Measurements from ENCODE around the gene RCAN2. TPM values are rescaled to one million over a fixed set of nuclear protein-coding genes. Genes with fewer than 3 reads are reported as not detected.

The RCAN2 gene
- total RNA-seq, 1 experiment from 2014 or later = 4.7 TPM

- Histone ChIP-seq H3K4me2 (ENCODE audit: low read depth, low read length, poor library complexity, severe bottlenecking) (no peak overlapping the region), H2AFZ (ENCODE audit: low read length) (no peak overlapping the region), H3K36me3 (ENCODE audit: insufficient read depth, low read length) (no peaks in the 10 kb centered on the region), H4K20me1 (ENCODE audit: insufficient read depth, low read depth, low read length) (no peaks in the 10 kb centered on the region), H3K9ac (ENCODE audit: low read length) (no peak overlapping the region), H3K4me1 (ENCODE audit: low read length) (no peaks in the 10 kb centered on the region), H3K27ac (ENCODE audit: low read length) (no peak overlapping the region), H3K79me2 (ENCODE audit: low read length) (no peaks in the 10 kb centered on the region), H3K4me3 (ENCODE audit: low read length) (no peak overlapping the region), H3K9me3 (ENCODE audit: low read length) (no peaks in the 10 kb centered on the region), H3K27me3 (ENCODE audit: low read length) (no peaks in the 10 kb centered on the region), H3K9me2 (replicated peaks; ENCODE audit: insufficient read depth, low read length) (no peaks in the 10 kb centered on the region)
- DNase-seq = no peak
Observed at GRCh38 chr6:46269447-46270229, 221.6 kb downstream of the RCAN2 start.

- H3K9me2 ChIP-seq (replicated peaks; ENCODE audit: insufficient read depth, low read length) = no peaks in the 10 kb centered on the region
- no peaks in the 10 kb centered on the region for H4K20me1 ChIP-seq (ENCODE audit: insufficient read depth, low read depth, low read length)
- H3K4me1 ChIP-seq (ENCODE audit: low read length) = no peaks in the 10 kb centered on the region
- no peaks in the 10 kb centered on the region for H3K27me3 ChIP-seq (ENCODE audit: low read length)
- no peaks in the 10 kb centered on the region for H3K9me3 ChIP-seq (ENCODE audit: low read length)
- DNase-seq = no peak
- H3K9ac ChIP-seq (ENCODE audit: low read length) = no peak overlapping the region
- H2AFZ ChIP-seq (ENCODE audit: low read length) = no peak overlapping the region
- no peak overlapping the region for H3K4me2 ChIP-seq (ENCODE audit: low read depth, low read length, poor library complexity, severe bottlenecking)
- no peak overlapping the region for H3K27ac ChIP-seq (ENCODE audit: low read length)
- H3K79me2 ChIP-seq (ENCODE audit: low read length) = no peaks in the 10 kb centered on the region
- no peak overlapping the region for H3K4me3 ChIP-seq (ENCODE audit: low read length)
- H3K36me3 ChIP-seq (ENCODE audit: insufficient read depth, low read length) = no peaks in the 10 kb centered on the region
Observed at GRCh38 chr6:46267515-46267914, 223.7 kb downstream of the RCAN2 start.

GRCh38 chr6:46265373-46265772 lies 225.9 kb downstream of the RCAN2 start:
- Histone ChIP-seq H3K9me3 (ENCODE audit: low read length) (no peaks in the 10 kb centered on the region), H3K9ac (ENCODE audit: low read length) (no peak overlapping the region), H3K79me2 (ENCODE audit: low read length) (no peaks in the 10 kb centered on the region), H3K4me3 (ENCODE audit: low read length) (no peak overlapping the region), H3K36me3 (ENCODE audit: insufficient read depth, low read length) (no peaks in the 10 kb centered on the region), H3K27ac (ENCODE audit: low read length) (no peak overlapping the region), H3K9me2 (replicated peaks; ENCODE audit: insufficient read depth, low read length) (no peaks in the 10 kb centered on the region), H4K20me1 (ENCODE audit: insufficient read depth, low read depth, low read length) (no peaks in the 10 kb centered on the region), H3K4me2 (ENCODE audit: low read depth, low read length, poor library complexity, severe bottlenecking) (no peak overlapping the region), H3K27me3 (ENCODE audit: low read length) (no peaks in the 10 kb centered on the region), H2AFZ (ENCODE audit: low read length) (no peak overlapping the region), H3K4me1 (ENCODE audit: low read length) (peaks cover 6% of the 10 kb centered on the region)
- DNase-seq = no peak

- Histone ChIP-seq H4K20me1 (ENCODE audit: insufficient read depth, low read depth, low read length) (no peaks in the 10 kb centered on the region), H3K4me3 (ENCODE audit: low read length) (no peak overlapping the region), H3K4me1 (ENCODE audit: low read length) (peaks cover 13% of the 10 kb centered on the region), H3K79me2 (ENCODE audit: low read length) (no peaks in the 10 kb centered on the region), H3K36me3 (ENCODE audit: insufficient read depth, low read length) (no peaks in the 10 kb centered on the region), H3K4me2 (ENCODE audit: low read depth, low read length, poor library complexity, severe bottlenecking) (no peak overlapping the region), H3K9me2 (replicated peaks; ENCODE audit: insufficient read depth, low read length) (no peaks in the 10 kb centered on the region), H3K27me3 (ENCODE audit: low read length) (no peaks in the 10 kb centered on the region), H3K27ac (ENCODE audit: low read length) (no peak overlapping the region), H3K9ac (ENCODE audit: low read length) (no peak overlapping the region), H3K9me3 (ENCODE audit: low read length) (no peaks in the 10 kb centered on the region), H2AFZ (ENCODE audit: low read length) (no peak overlapping the region)
- peak; percentile 30 for DNase-seq
Observed at GRCh38 chr6:46263707-46264086, 227.6 kb downstream of the RCAN2 start.

GRCh38 chr6:46262928-46263706 lies 228.1 kb downstream of the RCAN2 start:
- H3K9me2 ChIP-seq (replicated peaks; ENCODE audit: insufficient read depth, low read length) = no peaks in the 10 kb centered on the region
- no peak overlapping the region for H3K27ac ChIP-seq (ENCODE audit: low read length)
- no peak for DNase-seq
- no peaks in the 10 kb centered on the region for H3K79me2 ChIP-seq (ENCODE audit: low read length)
- no peaks in the 10 kb centered on the region for H3K27me3 ChIP-seq (ENCODE audit: low read length)
- no peak overlapping the region for H3K4me3 ChIP-seq (ENCODE audit: low read length)
- no peak overlapping the region for H3K4me2 ChIP-seq (ENCODE audit: low read depth, low read length, poor library complexity, severe bottlenecking)
- no peaks in the 10 kb centered on the region for H4K20me1 ChIP-seq (ENCODE audit: insufficient read depth, low read depth, low read length)
- peaks cover 13% of the 10 kb centered on the region for H3K4me1 ChIP-seq (ENCODE audit: low read length)
- H2AFZ ChIP-seq (ENCODE audit: low read length) = no peak overlapping the region
- H3K9ac ChIP-seq (ENCODE audit: low read length) = no peak overlapping the region
- no peaks in the 10 kb centered on the region for H3K9me3 ChIP-seq (ENCODE audit: low read length)
- H3K36me3 ChIP-seq (ENCODE audit: insufficient read depth, low read length) = no peaks in the 10 kb centered on the region

GRCh38 chr6:46258249-46258648 lies 233.0 kb downstream of the RCAN2 start:
- DNase-seq = no peak
- no peaks in the 10 kb centered on the region for H3K79me2 ChIP-seq (ENCODE audit: low read length)
- H3K4me1 ChIP-seq (ENCODE audit: low read length) = peaks cover 13% of the 10 kb centered on the region
- no peak overlapping the region for H3K4me2 ChIP-seq (ENCODE audit: low read depth, low read length, poor library complexity, severe bottlenecking)
- H2AFZ ChIP-seq (ENCODE audit: low read length) = no peak overlapping the region
- H3K27ac ChIP-seq (ENCODE audit: low read length) = no peak overlapping the region
- H3K4me3 ChIP-seq (ENCODE audit: low read length) = no peak overlapping the region
- H3K9me3 ChIP-seq (ENCODE audit: low read length) = no peaks in the 10 kb centered on the region
- H3K9ac ChIP-seq (ENCODE audit: low read length) = no peak overlapping the region
- H4K20me1 ChIP-seq (ENCODE audit: insufficient read depth, low read depth, low read length) = no peaks in the 10 kb centered on the region
- H3K27me3 ChIP-seq (ENCODE audit: low read length) = no peaks in the 10 kb centered on the region
- H3K36me3 ChIP-seq (ENCODE audit: insufficient read depth, low read length) = no peaks in the 10 kb centered on the region
- no peaks in the 10 kb centered on the region for H3K9me2 ChIP-seq (replicated peaks; ENCODE audit: insufficient read depth, low read length)

- H2AFZ ChIP-seq (ENCODE audit: low read length) = no peak overlapping the region
- H3K4me3 ChIP-seq (ENCODE audit: low read length) = no peak overlapping the region
- H3K9ac ChIP-seq (ENCODE audit: low read length) = no peak overlapping the region
- no peak overlapping the region for H3K4me2 ChIP-seq (ENCODE audit: low read depth, low read length, poor library complexity, severe bottlenecking)
- no peak overlapping the region for H3K27ac ChIP-seq (ENCODE audit: low read length)
- no peaks in the 10 kb centered on the region for H3K9me3 ChIP-seq (ENCODE audit: low read length)
- H3K36me3 ChIP-seq (ENCODE audit: insufficient read depth, low read length) = no peaks in the 10 kb centered on the region
- no peaks in the 10 kb centered on the region for H3K79me2 ChIP-seq (ENCODE audit: low read length)
- no peaks in the 10 kb centered on the region for H3K9me2 ChIP-seq (replicated peaks; ENCODE audit: insufficient read depth, low read length)
- H4K20me1 ChIP-seq (ENCODE audit: insufficient read depth, low read depth, low read length) = no peaks in the 10 kb centered on the region
- H3K4me1 ChIP-seq (ENCODE audit: low read length) = peaks cover 8% of the 10 kb centered on the region
- H3K27me3 ChIP-seq (ENCODE audit: low read length) = no peaks in the 10 kb centered on the region
- no peak for DNase-seq
Observed at GRCh38 chr6:46255528-46255927, 235.7 kb downstream of the RCAN2 start.

- Histone ChIP-seq H2AFZ (ENCODE audit: low read length) (no peak overlapping the region), H3K4me3 (ENCODE audit: low read length) (no peak overlapping the region), H3K4me1 (ENCODE audit: low read length) (0 out of 2 replicates have a peak, but pooled peaks cover 5% of the 10 kb centered on the region), H3K9me2 (replicated peaks; ENCODE audit: insufficient read depth, low read length) (no peaks in the 10 kb centered on the region), H3K36me3 (ENCODE audit: insufficient read depth, low read length) (no peaks in the 10 kb centered on the region), H3K79me2 (ENCODE audit: low read length) (no peaks in the 10 kb centered on the region), H4K20me1 (ENCODE audit: insufficient read depth, low read depth, low read length) (no peaks in the 10 kb centered on the region), H3K27ac (ENCODE audit: low read length) (no peak overlapping the region), H3K4me2 (ENCODE audit: low read depth, low read length, poor library complexity, severe bottlenecking) (no peak overlapping the region), H3K27me3 (ENCODE audit: low read length) (no peaks in the 10 kb centered on the region), H3K9me3 (ENCODE audit: low read length) (no peaks in the 10 kb centered on the region), H3K9ac (ENCODE audit: low read length) (no peak overlapping the region)
- DNase-seq = no peak
Observed at GRCh38 chr6:46254946-46255345, 236.3 kb downstream of the RCAN2 start.
